Measurements from ENCODE around the gene MNT.
"Not testable (repeated sequence)": the region's sequence is repeated elsewhere in the genome, so short reads cannot be mapped to it uniquely, and the experiment has no call there.

MNT gene, protein sequence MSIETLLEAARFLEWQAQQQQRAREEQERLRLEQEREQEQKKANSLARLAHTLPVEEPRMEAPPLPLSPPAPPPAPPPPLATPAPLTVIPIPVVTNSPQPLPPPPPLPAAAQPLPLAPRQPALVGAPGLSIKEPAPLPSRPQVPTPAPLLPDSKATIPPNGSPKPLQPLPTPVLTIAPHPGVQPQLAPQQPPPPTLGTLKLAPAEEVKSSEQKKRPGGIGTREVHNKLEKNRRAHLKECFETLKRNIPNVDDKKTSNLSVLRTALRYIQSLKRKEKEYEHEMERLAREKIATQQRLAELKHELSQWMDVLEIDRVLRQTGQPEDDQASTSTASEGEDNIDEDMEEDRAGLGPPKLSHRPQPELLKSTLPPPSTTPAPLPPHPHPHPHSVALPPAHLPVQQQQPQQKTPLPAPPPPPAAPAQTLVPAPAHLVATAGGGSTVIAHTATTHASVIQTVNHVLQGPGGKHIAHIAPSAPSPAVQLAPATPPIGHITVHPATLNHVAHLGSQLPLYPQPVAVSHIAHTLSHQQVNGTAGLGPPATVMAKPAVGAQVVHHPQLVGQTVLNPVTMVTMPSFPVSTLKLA

DNA sequence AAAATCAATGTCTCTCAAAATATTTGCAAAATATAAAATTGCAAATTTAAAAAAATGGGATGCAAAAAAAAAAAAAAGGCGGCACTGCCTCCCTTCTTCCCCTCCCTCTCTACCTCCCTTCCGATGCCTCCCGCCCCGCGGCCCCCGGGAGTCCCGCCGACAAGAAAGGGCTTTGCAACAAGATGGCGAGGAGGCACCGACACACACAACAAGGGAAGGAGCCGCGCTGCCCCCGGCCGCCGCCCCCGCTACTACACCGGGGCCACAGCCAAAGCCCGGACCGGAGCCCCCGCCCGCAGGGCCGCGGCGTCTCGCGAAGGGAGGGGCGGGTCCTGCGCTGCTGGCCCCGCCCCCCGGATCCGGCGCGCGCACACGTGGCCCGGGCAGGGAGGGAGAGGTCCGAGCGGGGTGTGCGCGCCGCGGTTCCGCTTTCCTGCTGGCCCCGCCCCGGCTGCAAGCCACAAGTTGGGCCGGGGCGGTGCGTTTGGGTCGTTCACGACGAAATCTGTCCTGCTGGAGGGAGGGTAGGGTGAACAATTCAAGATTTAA, at the start of gene MNT:
MNT (minus strand) TSS at position 184 of the 549 bp plus-strand sequence. CDS start 348 bp downstream, outside the sequence.
- Histone ChIP-seq H3K4me3 (ENCODE audit: low read length) (peak within 1 kb of the TSS; percentile 90), H3K4me1 (ENCODE audit: control insufficient read depth, insufficient read depth, low read length) (peaks cover 38% of the 10 kb centered on the region), H3K27me3 (ENCODE audit: control insufficient read depth, insufficient read depth, low read length) (no peaks in the 10 kb centered on the region), H3K27ac (ENCODE audit: low read depth, low read length) (peak within 1 kb of the TSS; percentile 100), H3K36me3 (ENCODE audit: control insufficient read depth, insufficient read depth, low read length) (no peaks in the 10 kb centered on the region), H3K9ac (ENCODE audit: low read length) (peak within 1 kb of the TSS; percentile 92)

DNA sequence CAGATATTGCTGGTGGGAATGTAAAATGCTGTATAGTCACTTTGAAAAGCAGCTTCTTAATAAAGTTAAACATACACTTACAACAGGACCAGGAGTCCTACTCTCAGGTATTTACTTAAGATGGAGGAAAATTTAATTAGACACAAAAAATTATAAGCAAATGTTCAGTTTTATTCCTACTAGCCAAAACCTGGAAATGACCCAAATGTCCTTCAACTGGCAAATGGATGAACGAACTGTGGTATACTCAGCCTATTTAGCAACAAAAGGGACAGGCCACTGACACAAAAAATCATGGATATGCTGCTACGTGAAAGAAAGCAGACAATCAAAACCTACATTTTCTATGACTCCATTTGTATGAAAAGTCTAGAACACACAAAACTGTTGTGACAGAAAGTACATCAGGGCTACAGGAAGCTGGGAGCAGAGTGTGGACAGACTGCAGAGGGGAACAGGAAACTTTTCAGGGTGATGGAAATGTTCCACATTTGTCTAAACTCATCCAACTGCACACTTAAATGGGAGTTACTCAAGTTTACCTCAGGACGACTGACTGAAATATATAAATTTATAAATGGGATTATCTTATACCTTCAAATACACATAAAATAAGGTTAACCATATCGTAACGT, 49.3 kb upstream of the MNT start:
- no peak overlapping the region for H3K9ac ChIP-seq (ENCODE audit: low read length)
- no peaks in the 10 kb centered on the region for H3K4me1 ChIP-seq (ENCODE audit: control insufficient read depth, insufficient read depth, low read length)
- H3K27me3 ChIP-seq (ENCODE audit: control insufficient read depth, insufficient read depth, low read length): no peaks in the 10 kb centered on the region
- H3K36me3 ChIP-seq (ENCODE audit: control insufficient read depth, insufficient read depth, low read length): no peaks in the 10 kb centered on the region
- H3K27ac ChIP-seq (ENCODE audit: low read depth, low read length): no peak overlapping the region
- H3K4me3 ChIP-seq (ENCODE audit: low read length): no peak overlapping the region

DNA sequence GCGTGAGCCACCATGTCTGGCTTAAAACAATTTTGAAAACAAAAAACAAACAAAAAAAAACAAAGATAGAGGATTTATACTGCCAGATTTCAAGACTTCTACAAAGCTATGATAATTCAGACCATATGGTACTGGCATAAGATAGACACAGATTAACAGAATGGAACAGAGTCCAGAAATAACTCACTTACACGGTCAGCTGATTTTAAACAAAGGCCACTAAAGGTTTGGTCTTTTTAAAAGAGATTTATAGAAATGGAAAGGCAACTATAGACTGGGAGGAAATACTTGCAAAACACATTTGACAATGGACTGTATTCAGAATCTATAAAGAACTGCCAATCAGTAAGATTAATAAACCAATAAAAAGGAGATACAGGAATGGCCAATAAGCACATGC, 48.6 kb upstream of the MNT start:
- Histone ChIP-seq H3K9ac (ENCODE audit: low read length) (no peak overlapping the region), H3K27ac (ENCODE audit: low read depth, low read length) (no peak overlapping the region), H3K36me3 (ENCODE audit: control insufficient read depth, insufficient read depth, low read length) (no peaks in the 10 kb centered on the region), H3K4me3 (ENCODE audit: low read length) (no peak overlapping the region), H3K27me3 (ENCODE audit: control insufficient read depth, insufficient read depth, low read length) (no peaks in the 10 kb centered on the region), H3K4me1 (ENCODE audit: control insufficient read depth, insufficient read depth, low read length) (no peaks in the 10 kb centered on the region)

DNA sequence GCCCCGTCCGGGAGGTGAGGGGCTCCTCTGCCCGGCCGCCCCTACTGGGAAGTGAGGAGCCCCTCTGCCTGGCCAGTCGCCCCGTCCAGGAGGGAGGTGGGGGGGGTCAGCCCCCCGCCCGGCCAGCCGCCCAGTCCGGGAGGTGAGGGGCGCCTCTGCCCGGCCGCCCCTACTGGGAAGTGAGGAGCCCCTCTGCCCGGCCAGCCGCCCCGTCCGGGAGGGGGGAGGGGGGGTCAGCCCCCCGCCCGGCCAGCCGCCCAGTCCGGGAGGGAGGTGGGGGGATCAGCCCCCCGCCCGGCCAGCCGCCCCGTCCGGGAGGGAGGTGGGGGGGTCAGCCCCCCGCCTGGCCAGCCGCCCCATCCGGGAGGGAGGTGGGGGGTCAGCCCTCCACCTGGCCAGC, 46.6 kb upstream of the MNT start:
- H3K36me3 ChIP-seq (ENCODE audit: control insufficient read depth, insufficient read depth, low read length); H3K27me3 ChIP-seq (ENCODE audit: control insufficient read depth, insufficient read depth, low read length); H3K27ac ChIP-seq (ENCODE audit: low read depth, low read length); H3K4me1 ChIP-seq (ENCODE audit: control insufficient read depth, insufficient read depth, low read length); H3K4me3 ChIP-seq (ENCODE audit: low read length); H3K9ac ChIP-seq (ENCODE audit: low read length): not testable (repeated sequence)

DNA sequence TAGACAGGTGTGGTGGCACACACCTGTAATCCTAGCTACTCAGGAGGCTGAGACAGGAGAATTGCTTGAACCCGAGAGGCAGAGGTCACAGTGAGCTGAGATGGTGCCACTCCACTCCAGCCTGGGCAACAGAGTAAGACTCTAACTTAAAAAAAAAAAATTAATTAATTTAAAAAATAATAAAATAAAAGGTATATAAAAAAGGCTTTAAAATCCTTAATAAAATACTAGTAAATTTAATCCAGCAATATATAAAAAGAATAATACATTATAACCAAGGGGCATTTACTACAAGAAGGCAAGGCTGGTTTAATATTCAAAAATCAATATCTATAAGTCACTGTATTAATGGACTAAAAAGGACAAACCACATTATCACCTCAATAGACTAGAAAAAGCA, 44.8 kb upstream of the MNT start:
- H3K27me3 ChIP-seq (ENCODE audit: control insufficient read depth, insufficient read depth, low read length): no peaks in the 10 kb centered on the region
- H3K36me3 ChIP-seq (ENCODE audit: control insufficient read depth, insufficient read depth, low read length): peaks cover 4% of the 10 kb centered on the region
- no peak overlapping the region for H3K9ac ChIP-seq (ENCODE audit: low read length)
- H3K4me1 ChIP-seq (ENCODE audit: control insufficient read depth, insufficient read depth, low read length): no peaks in the 10 kb centered on the region
- no peak overlapping the region for H3K4me3 ChIP-seq (ENCODE audit: low read length)
- no peak overlapping the region for H3K27ac ChIP-seq (ENCODE audit: low read depth, low read length)

DNA sequence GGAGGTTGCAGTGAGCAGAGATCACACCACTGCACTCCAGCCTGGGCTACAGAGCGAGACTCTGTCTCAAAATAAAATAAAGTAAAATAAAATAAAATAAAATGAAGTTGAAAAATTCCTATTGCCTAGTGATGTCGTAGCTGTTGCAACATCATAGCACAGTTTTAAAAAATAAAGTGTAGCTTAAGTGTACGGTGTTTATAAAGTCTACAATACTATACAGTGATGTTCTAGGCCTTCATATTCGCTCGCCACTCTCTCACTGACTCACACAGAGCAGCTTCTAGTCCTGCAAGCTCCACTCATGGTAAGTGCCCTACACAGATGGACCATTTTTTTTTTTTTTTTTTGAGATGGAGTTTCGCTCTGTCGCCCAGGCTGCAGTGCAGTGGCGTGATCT, 43.5 kb upstream of the MNT start:
- H3K4me1 ChIP-seq (ENCODE audit: control insufficient read depth, insufficient read depth, low read length): no peaks in the 10 kb centered on the region
- no peaks in the 10 kb centered on the region for H3K27me3 ChIP-seq (ENCODE audit: control insufficient read depth, insufficient read depth, low read length)
- H3K4me3 ChIP-seq (ENCODE audit: low read length): no peak overlapping the region
- H3K27ac ChIP-seq (ENCODE audit: low read depth, low read length): no peak overlapping the region
- no peak overlapping the region for H3K9ac ChIP-seq (ENCODE audit: low read length)
- peaks cover 4% of the 10 kb centered on the region for H3K36me3 ChIP-seq (ENCODE audit: control insufficient read depth, insufficient read depth, low read length)

DNA sequence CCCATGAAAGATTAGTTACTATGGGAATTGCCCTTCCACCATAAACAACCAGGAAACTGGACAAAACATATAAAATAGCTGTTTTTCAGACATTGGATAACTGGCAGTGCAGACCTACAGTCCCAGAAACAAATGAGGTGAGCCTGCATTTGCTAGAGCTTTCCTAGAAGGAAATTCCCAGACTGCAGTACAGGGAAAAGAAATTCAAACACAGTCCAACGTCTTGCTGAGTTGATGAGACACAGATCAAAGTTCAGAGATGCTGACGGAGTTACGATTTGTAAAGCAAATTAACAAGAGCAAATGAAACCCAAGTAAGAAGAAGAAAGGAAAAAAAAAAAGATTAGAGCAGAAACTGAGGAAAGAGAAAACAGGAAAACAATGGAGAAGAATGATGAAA, 41.3 kb upstream of the MNT start:
- Histone ChIP-seq H3K4me3 (ENCODE audit: low read length) (no peak overlapping the region), H3K27ac (ENCODE audit: low read depth, low read length) (no peak overlapping the region), H3K9ac (ENCODE audit: low read length) (no peak overlapping the region), H3K36me3 (ENCODE audit: control insufficient read depth, insufficient read depth, low read length) (peaks cover 8% of the 10 kb centered on the region), H3K4me1 (ENCODE audit: control insufficient read depth, insufficient read depth, low read length) (no peaks in the 10 kb centered on the region), H3K27me3 (ENCODE audit: control insufficient read depth, insufficient read depth, low read length) (no peaks in the 10 kb centered on the region)

DNA sequence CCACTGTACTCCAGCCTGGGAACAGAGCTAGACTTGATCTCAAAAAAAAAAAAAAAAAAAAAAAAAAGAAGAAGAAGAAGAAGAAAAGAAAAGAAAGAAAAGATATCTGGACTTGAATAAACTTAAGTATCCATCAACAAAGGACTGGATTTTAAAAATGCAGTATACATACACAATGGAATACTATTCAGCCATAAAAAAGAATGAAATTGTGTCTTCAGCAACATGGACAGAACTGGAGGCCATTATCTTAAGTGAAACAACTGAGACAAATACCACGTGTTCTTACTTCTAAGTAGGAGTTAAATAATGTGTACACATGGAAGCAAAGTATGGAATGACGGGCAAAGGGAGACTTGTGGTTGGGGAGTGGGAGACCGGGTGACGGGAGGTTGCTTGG, 40.1 kb upstream of the MNT start:
- H3K36me3 ChIP-seq (ENCODE audit: control insufficient read depth, insufficient read depth, low read length): peaks cover 11% of the 10 kb centered on the region
- H3K4me3 ChIP-seq (ENCODE audit: low read length): no peak overlapping the region
- H3K9ac ChIP-seq (ENCODE audit: low read length): no peak overlapping the region

DNA sequence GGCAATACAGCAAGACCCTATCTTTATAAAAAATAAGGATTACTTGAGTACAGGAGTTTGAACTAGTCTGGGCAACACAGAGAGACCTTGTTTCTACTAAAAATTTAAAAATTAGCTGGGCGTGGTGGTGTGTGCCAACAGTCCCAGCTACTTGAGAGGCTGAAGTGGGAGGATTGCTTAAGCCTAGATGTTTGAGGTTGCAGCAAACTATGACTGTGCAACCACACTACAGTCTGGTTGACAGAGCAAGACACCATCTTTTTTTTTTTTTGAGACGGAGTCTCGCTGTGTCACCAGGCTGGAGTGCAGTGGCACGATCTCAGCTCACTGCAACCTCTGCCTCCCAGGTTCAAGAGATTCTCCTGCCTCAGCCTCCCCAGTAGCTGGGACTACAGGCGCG, 39.1 kb upstream of the MNT start:
- not testable (repeated sequence) for H3K4me1 ChIP-seq (ENCODE audit: control insufficient read depth, insufficient read depth, low read length); H3K27me3 ChIP-seq (ENCODE audit: control insufficient read depth, insufficient read depth, low read length); H3K9ac ChIP-seq (ENCODE audit: low read length); H3K27ac ChIP-seq (ENCODE audit: low read depth, low read length); H3K4me3 ChIP-seq (ENCODE audit: low read length)
- H3K36me3 ChIP-seq (ENCODE audit: control insufficient read depth, insufficient read depth, low read length): peaks cover 11% of the 10 kb centered on the region

More for the DNA sequence above, 40.1 kb upstream of the MNT start:
- H3K27me3 ChIP-seq (ENCODE audit: control insufficient read depth, insufficient read depth, low read length): no peaks in the 10 kb centered on the region
- H3K4me1 ChIP-seq (ENCODE audit: control insufficient read depth, insufficient read depth, low read length): no peaks in the 10 kb centered on the region
- H3K27ac ChIP-seq (ENCODE audit: low read depth, low read length): no peak overlapping the region

DNA sequence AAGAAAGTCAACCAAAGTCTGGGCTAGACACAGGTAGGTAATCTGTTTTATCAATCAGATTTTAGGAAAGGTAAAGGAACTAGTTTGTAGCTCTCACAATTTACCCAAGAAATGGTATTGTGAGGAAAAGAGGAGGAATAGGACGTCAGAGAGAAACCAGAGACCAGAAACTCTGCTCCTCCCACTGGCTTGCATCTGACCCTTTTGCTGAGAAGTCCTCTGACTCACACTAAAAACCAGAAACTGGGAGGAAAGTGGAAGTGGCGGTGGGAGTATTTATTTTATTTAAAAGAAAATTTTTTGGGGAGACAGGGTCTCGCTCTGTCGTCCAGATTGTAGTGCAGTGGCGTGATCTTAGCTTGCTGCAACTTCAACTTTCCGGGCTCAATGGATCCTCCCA, 38.0 kb upstream of the MNT start:
- H3K4me3 ChIP-seq (ENCODE audit: low read length): no peak overlapping the region
- no peak overlapping the region for H3K27ac ChIP-seq (ENCODE audit: low read depth, low read length)
- H3K36me3 ChIP-seq (ENCODE audit: control insufficient read depth, insufficient read depth, low read length): peaks cover 11% of the 10 kb centered on the region
- no peak overlapping the region for H3K9ac ChIP-seq (ENCODE audit: low read length)
- no peaks in the 10 kb centered on the region for H3K4me1 ChIP-seq (ENCODE audit: control insufficient read depth, insufficient read depth, low read length)
- H3K27me3 ChIP-seq (ENCODE audit: control insufficient read depth, insufficient read depth, low read length): no peaks in the 10 kb centered on the region

DNA sequence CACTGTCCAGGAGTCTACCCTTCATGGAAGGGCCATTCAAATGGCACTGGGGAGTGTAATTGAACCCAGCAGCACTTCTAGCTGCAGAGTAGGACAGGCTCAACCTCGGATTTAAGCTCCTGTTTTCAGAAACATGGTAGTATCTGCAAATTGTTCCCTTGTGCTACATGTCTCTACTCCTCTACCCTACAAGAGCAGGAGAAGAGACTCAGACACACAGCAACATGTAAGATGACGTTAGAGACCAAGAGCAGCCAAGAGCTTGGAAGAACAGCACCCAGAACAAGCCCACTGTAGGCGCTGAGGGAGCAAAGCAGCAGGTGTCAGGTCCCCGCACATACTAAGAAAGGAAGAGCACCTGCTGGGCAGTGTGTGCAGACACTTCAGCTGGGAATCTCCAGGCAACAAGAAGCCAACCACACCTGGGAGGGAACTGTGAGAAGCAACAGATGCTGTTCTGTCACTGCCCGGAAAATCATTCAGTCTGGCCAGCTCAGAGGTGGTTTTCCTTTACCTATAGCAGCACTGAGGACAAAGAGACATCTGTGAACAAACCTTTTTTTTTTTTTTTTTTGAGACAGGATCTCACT, 35.6 kb upstream of the MNT start:
- no peak overlapping the region for H3K9ac ChIP-seq (ENCODE audit: low read length)
- H3K4me3 ChIP-seq (ENCODE audit: low read length): no peak overlapping the region
- H3K36me3 ChIP-seq (ENCODE audit: control insufficient read depth, insufficient read depth, low read length): peaks cover 16% of the 10 kb centered on the region
- no peaks in the 10 kb centered on the region for H3K27me3 ChIP-seq (ENCODE audit: control insufficient read depth, insufficient read depth, low read length)
- H3K27ac ChIP-seq (ENCODE audit: low read depth, low read length): no peak overlapping the region
- no peaks in the 10 kb centered on the region for H3K4me1 ChIP-seq (ENCODE audit: control insufficient read depth, insufficient read depth, low read length)

DNA sequence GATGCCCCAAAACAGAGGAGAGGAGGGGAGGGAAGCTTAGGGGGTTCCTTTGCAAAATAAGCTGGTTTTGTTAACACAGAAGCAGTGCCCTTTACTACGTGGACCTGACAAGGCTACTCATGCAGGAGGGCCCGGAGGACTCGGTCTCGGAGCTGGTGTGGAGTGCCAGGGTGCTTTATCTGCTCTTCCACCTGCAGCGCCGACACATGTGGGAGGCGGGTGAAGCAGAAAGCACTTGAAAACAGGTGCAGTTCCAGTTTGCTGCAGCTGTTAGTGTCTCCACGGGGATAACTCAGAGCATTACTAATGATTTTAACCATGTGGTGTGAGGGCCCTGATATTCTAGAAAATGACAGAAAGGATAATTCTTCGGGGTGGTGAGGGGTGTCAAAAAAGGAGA, 35.0 kb upstream of the MNT start:
- peaks cover 12% of the 10 kb centered on the region for H3K36me3 ChIP-seq (ENCODE audit: control insufficient read depth, insufficient read depth, low read length)

More for the DNA sequence above, 35.0 kb upstream of the MNT start:
- H3K4me3 ChIP-seq (ENCODE audit: low read length): no peak overlapping the region
- H3K27me3 ChIP-seq (ENCODE audit: control insufficient read depth, insufficient read depth, low read length): no peaks in the 10 kb centered on the region
- H3K4me1 ChIP-seq (ENCODE audit: control insufficient read depth, insufficient read depth, low read length): no peaks in the 10 kb centered on the region
- no peak overlapping the region for H3K27ac ChIP-seq (ENCODE audit: low read depth, low read length)
- no peak overlapping the region for H3K9ac ChIP-seq (ENCODE audit: low read length)

Data from rectal smooth muscle tissue (tissue), 1 donor.